ENCODE results near the gene SLC6A17. TPM values are rescaled to one million over a fixed set of nuclear protein-coding genes. Genes with fewer than 3 reads are reported as not detected.

SLC6A17 gene
- total RNA-seq, 1 donor from 2014 or later = not detected

- intact Hi-C loops (cut with micrococcal nuclease) = no loop called here
Measured at GRCh38 chr1:110135246-110135645, 15.0 kb upstream of the SLC6A17 start.

GRCh38 chr1:110135666-110136065, 14.6 kb upstream of the SLC6A17 start:
- intact Hi-C loops (cut with micrococcal nuclease) = no loop called here

GRCh38 chr1:110136911-110137310, 13.4 kb upstream of the SLC6A17 start:
- intact Hi-C loops (cut with micrococcal nuclease) = no loop called here

GRCh38 chr1:110138956-110139355, 11.3 kb upstream of the SLC6A17 start:
- intact Hi-C loops (cut with micrococcal nuclease) = no loop called here

- intact Hi-C loops (cut with micrococcal nuclease) = no loop called here
Measured at GRCh38 chr1:110144366-110144765, 5.9 kb upstream of the SLC6A17 start.

GRCh38 chr1:110148961-110149360, 1.3 kb upstream of the SLC6A17 start:
- intact Hi-C loops (cut with micrococcal nuclease) = no loop called here

- intact Hi-C loops (cut with micrococcal nuclease) = no loop called here
Measured at GRCh38 chr1:110151175-110151669, 928 bp downstream of the SLC6A17 start.

- intact Hi-C loops (cut with micrococcal nuclease) = no loop called here
Measured at GRCh38 chr1:110152133-110152785, 2.0 kb downstream of the SLC6A17 start.

- intact Hi-C loops (cut with micrococcal nuclease) = no loop called here
Measured at GRCh38 chr1:110153407-110153950, 3.2 kb downstream of the SLC6A17 start.

- intact Hi-C loops (cut with micrococcal nuclease) = no loop called here
Measured at GRCh38 chr1:110155878-110156522, 5.7 kb downstream of the SLC6A17 start.

- intact Hi-C loops (cut with micrococcal nuclease) = no loop called here
Measured at GRCh38 chr1:110158261-110158660, 8.0 kb downstream of the SLC6A17 start.

- intact Hi-C loops (cut with micrococcal nuclease) = no loop called here
Measured at GRCh38 chr1:110159168-110159567, 8.9 kb downstream of the SLC6A17 start.

GRCh38 chr1:110160538-110161100, 10.3 kb downstream of the SLC6A17 start:
- intact Hi-C loops (cut with micrococcal nuclease) = no loop called here

- intact Hi-C loops (cut with micrococcal nuclease) = no loop called here
Measured at GRCh38 chr1:110161165-110161564, 10.9 kb downstream of the SLC6A17 start.

- intact Hi-C loops (cut with micrococcal nuclease) = no loop called here
Measured at GRCh38 chr1:110161849-110162248, 11.6 kb downstream of the SLC6A17 start.

- intact Hi-C loops (cut with micrococcal nuclease) = no loop called here
Measured at GRCh38 chr1:110163591-110163990, 13.3 kb downstream of the SLC6A17 start.

- intact Hi-C loops (cut with micrococcal nuclease) = no loop called here
Measured at GRCh38 chr1:110164725-110165350, 14.5 kb downstream of the SLC6A17 start.

GRCh38 chr1:110165761-110166231, 15.5 kb downstream of the SLC6A17 start:
- intact Hi-C loops (cut with micrococcal nuclease) = no loop called here

GRCh38 chr1:110166861-110167260, 16.6 kb downstream of the SLC6A17 start:
- intact Hi-C loops (cut with micrococcal nuclease) = no loop called here

- intact Hi-C loops (cut with micrococcal nuclease) = no loop called here
Measured at GRCh38 chr1:110170766-110171733, 20.8 kb downstream of the SLC6A17 start.

- intact Hi-C loops (cut with micrococcal nuclease) = no loop called here
Measured at GRCh38 chr1:110172001-110172400, 21.7 kb downstream of the SLC6A17 start.

Measured in T-helper 1 cell treated with Interleukin-12 subunit alpha and Interleukin-12 subunit beta and Interleukin-4 antibody, amounts not matched to agents 30 ng/mL and 1 ng/mL, for 36 hours (primary cell).